Lung microvascular endothelial cell (primary cell): Measurements from ENCODE around the gene CIRBP. TPM values are rescaled to one million over a fixed set of nuclear protein-coding genes. Genes with fewer than 3 reads are reported as not detected.
A peak's percentile ranks its signal among the peaks of the same experiment; 100 is the strongest.

Source experiments
- DNase-seq, 2 donors: peaks; one replicate each; pipeline versions ENCODE4 v3.0.0 to v3.0.0-alpha.2; 2010; ENCODE audit warnings: low read depth in 2 of 2
- total RNA-seq: library from RNA; depleted of rRNA; stranded (reverse); fragments of >200 nt; gene quantifications from 2 replicates; pipeline ENCODE4 v1.2.1, GENCODE V29; 2014

The CIRBP gene
- total RNA-seq, 1 donor from 2014 or later: 95.4 TPM

GRCh38 chr19:1278713-1279660 is 9.9 kb downstream of the CIRBP start:
- DNase-seq: no peak

GRCh38 chr19:1279782-1280341 is 10.7 kb downstream of the CIRBP start:
- DNase-seq: peak; percentile 84 to 89

GRCh38 chr19:1280636-1281568 is 11.8 kb downstream of the CIRBP start:
- no peak for DNase-seq

- no peak for DNase-seq
Measured at GRCh38 chr19:1281569-1282287, 12.6 kb downstream of the CIRBP start.

GRCh38 chr19:1282588-1283206 is 13.6 kb downstream of the CIRBP start:
- no peak for DNase-seq

- DNase-seq: no peak
Measured at GRCh38 chr19:1283207-1283916, 14.2 kb downstream of the CIRBP start.

GRCh38 chr19:1283917-1284292 is 14.8 kb downstream of the CIRBP start:
- DNase-seq: no peak

GRCh38 chr19:1284293-1284978 is 15.3 kb downstream of the CIRBP start:
- DNase-seq: no peak

GRCh38 chr19:1284979-1285736 is 16.0 kb downstream of the CIRBP start:
- no peak for DNase-seq

GRCh38 chr19:1285737-1286360 is 16.7 kb downstream of the CIRBP start, which contains the start of gene EFNA2:
Gene EFNA2 (plus strand): TSS chr19:1285873. CDS start chr19:1286169, 296 bp downstream.
- no peak for DNase-seq

GRCh38 chr19:1286487-1287353 is 17.6 kb downstream of the CIRBP start:
- DNase-seq: no peak

- no peak for DNase-seq
Measured at GRCh38 chr19:1287354-1288225, 18.5 kb downstream of the CIRBP start.

- no peak for DNase-seq
Measured at GRCh38 chr19:1288226-1288612, 19.1 kb downstream of the CIRBP start.

GRCh38 chr19:1288833-1289685 is 19.9 kb downstream of the CIRBP start:
- DNase-seq: no peak

- DNase-seq: no peak
Measured at GRCh38 chr19:1289686-1290025, 20.5 kb downstream of the CIRBP start.
